Osteocyte (in vitro differentiated cells): ENCODE measurements around the gene PLD5. TPM values are rescaled to one million over a fixed set of nuclear protein-coding genes. Genes with fewer than 3 reads are reported as not detected.

Experiments
- DNase-seq: peaks from one replicate; pipeline ENCODE4 v3.0.0; 2021; ENCODE audit warnings: mixed read lengths; ENCODE audit not compliant: unreplicated experiment; ENCODE audit errors: extremely low spot score
- H3K27ac Mint-ChIP-seq: one replicate; pipeline ENCODE4 v1.8.0; 2021; ENCODE audit warnings: mild to moderate bottlenecking, mixed read lengths; ENCODE audit not compliant: unreplicated experiment
- H3K27me3 Mint-ChIP-seq: one replicate; pipeline ENCODE4 v1.8.0; 2021; ENCODE audit warnings: mixed read lengths; ENCODE audit not compliant: unreplicated experiment
- H3K36me3 Mint-ChIP-seq: one replicate; pipeline ENCODE4 v1.8.0; 2021; ENCODE audit warnings: mixed read lengths; ENCODE audit not compliant: unreplicated experiment
- H3K4me1 Mint-ChIP-seq: one replicate; pipeline ENCODE4 v1.8.0; 2021; ENCODE audit warnings: mixed read lengths; ENCODE audit not compliant: unreplicated experiment
- H3K4me3 Mint-ChIP-seq: one replicate; pipeline ENCODE4 v1.8.0; 2021; ENCODE audit warnings: mild to moderate bottlenecking, moderate library complexity, mixed read lengths; ENCODE audit not compliant: unreplicated experiment
- H3K9me3 Mint-ChIP-seq: one replicate; pipeline ENCODE4 v1.8.0; 2021; ENCODE audit warnings: mixed read lengths; ENCODE audit not compliant: unreplicated experiment
- total RNA-seq: library from RNA; stranded (reverse); gene quantifications from 2 replicates; pipeline ENCODE4 v1.2.1, GENCODE V29; 2021
- TF ChIP-seq, protein P1 (sequence below): fragments of 200-600 bp; sonication (generic); IDR thresholded peaks from 2 replicates; pipeline ENCODE4 v1.5.0; 2021; ENCODE audit warnings: antibody characterized with exemption, mild to moderate bottlenecking, moderate library complexity

Gene PLD5
- total RNA-seq, 1 donor from 2014 or later = not detected

DNA sequence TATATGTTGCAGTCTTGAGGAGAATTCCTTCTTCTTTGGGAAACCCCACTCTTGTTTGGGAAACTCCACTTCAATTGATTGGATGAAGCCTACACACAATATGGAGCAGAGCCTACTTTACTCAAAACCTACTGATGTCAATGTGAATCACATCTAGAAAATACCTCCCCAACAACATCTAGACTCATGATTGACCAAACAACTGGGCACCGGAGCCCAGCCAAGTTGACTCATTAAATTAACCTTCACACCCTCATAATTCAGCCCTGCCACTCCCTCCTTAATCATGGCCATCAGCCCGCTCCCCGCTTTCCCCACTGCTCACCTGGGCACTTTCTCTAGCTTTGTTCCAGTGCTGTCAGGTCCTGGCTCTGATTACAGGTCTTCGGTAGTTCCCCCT, 317.5 kb downstream of the PLD5 start:
- no peaks in the 10 kb centered on the region for H3K36me3 Mint-ChIP-seq
- H3K27me3 Mint-ChIP-seq = no peaks in the 10 kb centered on the region
- no peak overlapping the region for H3K4me3 Mint-ChIP-seq
- peaks cover 4% of the 10 kb centered on the region for H3K9me3 Mint-ChIP-seq
- H3K27ac Mint-ChIP-seq = no peak overlapping the region
- TF ChIP-seq, protein P1, sequence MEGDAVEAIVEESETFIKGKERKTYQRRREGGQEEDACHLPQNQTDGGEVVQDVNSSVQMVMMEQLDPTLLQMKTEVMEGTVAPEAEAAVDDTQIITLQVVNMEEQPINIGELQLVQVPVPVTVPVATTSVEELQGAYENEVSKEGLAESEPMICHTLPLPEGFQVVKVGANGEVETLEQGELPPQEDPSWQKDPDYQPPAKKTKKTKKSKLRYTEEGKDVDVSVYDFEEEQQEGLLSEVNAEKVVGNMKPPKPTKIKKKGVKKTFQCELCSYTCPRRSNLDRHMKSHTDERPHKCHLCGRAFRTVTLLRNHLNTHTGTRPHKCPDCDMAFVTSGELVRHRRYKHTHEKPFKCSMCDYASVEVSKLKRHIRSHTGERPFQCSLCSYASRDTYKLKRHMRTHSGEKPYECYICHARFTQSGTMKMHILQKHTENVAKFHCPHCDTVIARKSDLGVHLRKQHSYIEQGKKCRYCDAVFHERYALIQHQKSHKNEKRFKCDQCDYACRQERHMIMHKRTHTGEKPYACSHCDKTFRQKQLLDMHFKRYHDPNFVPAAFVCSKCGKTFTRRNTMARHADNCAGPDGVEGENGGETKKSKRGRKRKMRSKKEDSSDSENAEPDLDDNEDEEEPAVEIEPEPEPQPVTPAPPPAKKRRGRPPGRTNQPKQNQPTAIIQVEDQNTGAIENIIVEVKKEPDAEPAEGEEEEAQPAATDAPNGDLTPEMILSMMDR = no peak
- no peak for DNase-seq
- H3K4me1 Mint-ChIP-seq = no peaks in the 10 kb centered on the region

DNA sequence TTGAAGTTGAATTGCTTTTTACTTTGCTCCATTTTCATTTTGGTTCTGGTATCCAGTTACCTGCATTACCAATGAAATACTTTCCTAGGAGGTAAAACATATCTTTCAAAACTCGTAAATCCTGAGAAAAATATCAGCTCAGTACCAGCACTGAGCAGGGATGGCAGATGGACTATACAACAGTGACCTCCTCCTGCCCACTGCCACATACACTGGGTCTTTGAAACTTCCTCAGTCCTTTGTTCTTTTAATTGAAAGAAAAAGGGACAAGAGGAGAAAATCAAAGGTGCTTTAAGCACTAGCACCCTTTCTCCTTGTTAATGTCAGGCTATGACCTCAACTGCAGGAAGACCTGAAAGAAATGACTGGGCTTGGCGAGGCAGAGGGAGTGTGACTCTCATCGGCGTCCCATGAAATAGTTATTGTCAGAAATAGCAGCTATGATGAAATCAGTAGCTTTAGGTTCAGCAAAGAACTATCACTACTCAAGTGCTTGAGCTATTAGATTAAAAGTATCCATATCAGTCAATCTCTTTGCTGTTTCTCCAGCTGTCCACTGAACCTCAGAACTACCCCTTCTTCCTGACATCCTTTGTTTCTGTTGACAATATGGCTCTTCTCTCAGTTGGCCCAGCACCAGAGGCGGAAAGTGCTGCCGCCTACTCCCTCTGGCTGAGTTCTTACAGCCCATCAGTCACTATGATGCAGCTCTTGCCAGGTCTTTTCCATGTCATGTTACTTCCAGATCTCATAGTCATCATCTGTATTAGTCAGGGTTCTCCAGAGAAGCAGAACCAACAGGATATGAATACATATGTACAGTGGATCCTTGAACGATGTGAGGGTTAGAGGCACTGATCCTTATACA, 318.6 kb downstream of the PLD5 start:
- H3K36me3 Mint-ChIP-seq = no peaks in the 10 kb centered on the region

DNA sequence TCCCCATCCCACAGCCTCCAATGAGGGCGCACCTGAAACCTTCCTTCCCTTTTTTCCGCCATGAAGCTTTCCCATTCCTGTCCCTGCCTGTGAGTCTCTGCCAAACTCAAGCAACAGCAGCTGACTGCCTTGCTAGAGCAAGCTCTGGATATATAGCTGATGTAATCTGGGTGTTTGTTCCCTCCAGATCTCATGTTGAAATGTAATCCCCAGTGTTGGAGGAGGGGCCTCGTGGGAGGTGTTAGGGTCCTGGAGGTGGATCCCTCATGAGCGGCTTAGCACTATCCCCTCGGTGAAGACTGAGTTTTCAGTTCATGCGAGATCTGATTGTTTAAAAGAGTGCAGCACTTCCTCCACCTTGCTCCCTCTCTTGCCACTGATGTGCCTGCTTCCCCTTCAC, 321.2 kb downstream of the PLD5 start:
- H3K4me1 Mint-ChIP-seq = no peaks in the 10 kb centered on the region
- TF ChIP-seq, protein P1 = no peak
- DNase-seq = no peak
- H3K36me3 Mint-ChIP-seq = no peaks in the 10 kb centered on the region
- H3K4me3 Mint-ChIP-seq = no peak overlapping the region
- peaks cover 4% of the 10 kb centered on the region for H3K9me3 Mint-ChIP-seq
- H3K27me3 Mint-ChIP-seq = no peaks in the 10 kb centered on the region
- H3K27ac Mint-ChIP-seq = no peak overlapping the region

More for the DNA sequence above, 318.6 kb downstream of the PLD5 start:
- Mint-ChIP-seq H3K27me3 (no peaks in the 10 kb centered on the region), H3K4me3 (no peak overlapping the region), H3K27ac (no peak overlapping the region), H3K4me1 (no peaks in the 10 kb centered on the region), H3K9me3 (peaks cover 4% of the 10 kb centered on the region)
- TF ChIP-seq, protein P1 = no peak
- no peak for DNase-seq

DNA sequence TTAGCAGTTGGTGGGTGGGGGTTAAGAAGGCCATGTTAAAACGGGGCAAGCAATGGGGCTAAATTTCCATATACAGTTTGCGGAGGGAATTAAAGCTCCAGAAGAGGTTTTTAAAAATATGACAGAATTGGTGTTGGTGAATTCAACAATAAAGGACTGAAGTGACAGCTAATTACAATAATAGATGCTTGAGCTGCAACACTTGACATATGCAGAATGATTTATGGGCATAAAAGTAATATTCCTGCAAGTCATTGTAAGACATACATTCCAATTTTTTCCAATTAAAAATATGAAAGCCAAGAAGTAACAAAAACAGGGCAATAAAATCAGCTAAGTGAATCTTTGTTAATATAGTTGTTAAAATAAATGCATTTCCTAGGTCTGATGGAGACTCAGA, 323.4 kb downstream of the PLD5 start:
- Mint-ChIP-seq H3K27ac (no peak overlapping the region), H3K27me3 (no peaks in the 10 kb centered on the region), H3K36me3 (no peaks in the 10 kb centered on the region), H3K4me3 (no peak overlapping the region), H3K9me3 (no peaks in the 10 kb centered on the region), H3K4me1 (no peaks in the 10 kb centered on the region)
- TF ChIP-seq, protein P1 = no peak
- DNase-seq = no peak

DNA sequence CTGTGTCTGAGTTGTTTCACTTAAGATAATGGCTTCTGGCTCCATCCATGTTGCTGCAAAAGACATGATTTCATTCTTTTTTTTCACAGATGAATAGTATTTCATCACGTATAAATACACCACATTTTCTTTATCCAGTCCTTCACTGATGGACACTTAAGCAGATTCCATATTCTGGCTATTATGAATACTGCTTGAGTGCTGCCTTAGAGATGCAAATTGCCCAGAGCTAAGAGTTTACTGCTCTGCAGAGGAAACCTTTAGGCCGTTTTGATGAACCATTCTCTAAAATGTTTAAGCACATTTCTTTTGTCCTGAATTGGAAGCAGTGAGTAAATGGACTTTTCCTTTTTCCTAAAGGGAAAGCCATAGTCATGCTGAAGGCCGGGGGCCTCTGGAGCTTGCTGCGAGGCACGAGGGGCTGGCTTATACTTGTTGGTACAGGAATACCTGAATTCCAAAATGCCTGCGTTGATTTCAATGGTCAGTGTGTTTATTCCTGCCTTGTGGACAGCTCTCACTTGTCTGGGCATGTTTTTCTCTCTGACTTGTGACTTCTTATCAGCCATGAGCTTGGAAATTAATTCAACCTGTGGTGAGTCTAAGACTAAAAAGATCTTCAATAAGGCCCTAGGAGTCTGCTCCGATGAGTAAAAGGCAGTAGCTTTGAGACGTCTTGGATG, 324.6 kb downstream of the PLD5 start:
- H3K4me3 Mint-ChIP-seq = no peak overlapping the region
- H3K27ac Mint-ChIP-seq = no peak overlapping the region
- no peaks in the 10 kb centered on the region for H3K36me3 Mint-ChIP-seq
- no peaks in the 10 kb centered on the region for H3K9me3 Mint-ChIP-seq
- no peaks in the 10 kb centered on the region for H3K27me3 Mint-ChIP-seq
- TF ChIP-seq, protein P1 = no peak
- H3K4me1 Mint-ChIP-seq = no peaks in the 10 kb centered on the region
- DNase-seq = no peak
